A549 (cell line): ENCODE measurements around the gene PRR9.

ENCODE experiments used
- CEBPB ChIP-seq, 2 experiments: fragments of >200 bp in 1 of 2; sonication (Bioruptor Twin) in 1 of 2; formaldehyde crosslinking in 1 of 2; IDR thresholded peaks; 2 replicates each; pipeline ENCODE4 v1.6.1; 2012 to 2016
- CHD2 ChIP-seq: fragments of 150-350 bp; IDR thresholded peaks from 2 replicates; pipeline ENCODE4 v1.6.1; 2014; ENCODE audit warnings: low read length; ENCODE audit not compliant: partially characterized antibody
- CHD4 ChIP-seq: fragments of 200-600 bp; sonication (generic); IDR thresholded peaks from 2 replicates; pipeline ENCODE4 v1.6.1; 2016; ENCODE audit warnings: antibody characterized with exemption, mild to moderate bottlenecking, borderline replicate concordance
- HEYL ChIP-seq: fragments of 250-450 bp; sonication (Bioruptor Pico); IDR thresholded peaks from 2 replicates; pipeline ENCODE4 v1.8.0; 2021; ENCODE audit warnings: mild to moderate bottlenecking, moderate library complexity
- MAFK ChIP-seq: fragments of 450-650 bp; IDR thresholded peaks from 2 replicates; pipeline ENCODE4 v1.6.1; 2014; ENCODE audit not compliant: partially characterized antibody
- POLR2A ChIP-seq: IDR thresholded peaks from 2 replicates; pipeline ENCODE4 v1.6.1; 2012; ENCODE audit warnings: mild to moderate bottlenecking, low read length
- RAD21 ChIP-seq, 2 experiments: fragments of >200 bp in 1 of 2; sonication (Bioruptor Twin) in 1 of 2; formaldehyde crosslinking in 1 of 2; IDR thresholded peaks in 1 of 2; conservative IDR thresholded peaks in 1 of 2; 2 replicates in 1 of 2; 3 replicates in 1 of 2; pipeline ENCODE4 v1.6.1; 2012 to 2018; ENCODE audit warnings: inconsistent platforms in 1 of 2
- RCOR1 ChIP-seq: fragments of 150-350 bp; IDR thresholded peaks from 2 replicates; pipeline ENCODE4 v1.6.1; 2014; ENCODE audit warnings: antibody characterized with exemption, low read length, low read depth
- ZNF302 ChIP-seq: fragments of 250-450 bp; sonication (Bioruptor Pico); IDR thresholded peaks from 2 replicates; pipeline ENCODE4 v1.9.0; 2021; ENCODE audit warnings: inconsistent platforms, mild to moderate bottlenecking, moderate library complexity
- TF ChIP-seq, protein P1 (sequence below): fragments of 200-600 bp; sonication (generic); IDR thresholded peaks from 2 replicates; pipeline ENCODE4 v1.6.1; 2016; ENCODE audit warnings: antibody characterized with exemption, mild to moderate bottlenecking, moderate library complexity
- TF ChIP-seq, protein P2 (sequence below): fragments of >200 bp; sonication (Bioruptor Twin); formaldehyde crosslinking; IDR thresholded peaks from 3 replicates; pipeline ENCODE4 v1.5.1; 2016
- TF ChIP-seq, protein P3 (sequence below): fragments of 150-350 bp; IDR thresholded peaks from 2 replicates; pipeline ENCODE4 v1.6.1; 2014; ENCODE audit warnings: low read depth, mild to moderate bottlenecking, low read length
- TF ChIP-seq, protein P4 (sequence below): fragments of 450-650 bp; IDR thresholded peaks from 2 replicates; pipeline ENCODE4 v1.6.1; 2014; ENCODE audit warnings: antibody characterized with exemption

DNA sequence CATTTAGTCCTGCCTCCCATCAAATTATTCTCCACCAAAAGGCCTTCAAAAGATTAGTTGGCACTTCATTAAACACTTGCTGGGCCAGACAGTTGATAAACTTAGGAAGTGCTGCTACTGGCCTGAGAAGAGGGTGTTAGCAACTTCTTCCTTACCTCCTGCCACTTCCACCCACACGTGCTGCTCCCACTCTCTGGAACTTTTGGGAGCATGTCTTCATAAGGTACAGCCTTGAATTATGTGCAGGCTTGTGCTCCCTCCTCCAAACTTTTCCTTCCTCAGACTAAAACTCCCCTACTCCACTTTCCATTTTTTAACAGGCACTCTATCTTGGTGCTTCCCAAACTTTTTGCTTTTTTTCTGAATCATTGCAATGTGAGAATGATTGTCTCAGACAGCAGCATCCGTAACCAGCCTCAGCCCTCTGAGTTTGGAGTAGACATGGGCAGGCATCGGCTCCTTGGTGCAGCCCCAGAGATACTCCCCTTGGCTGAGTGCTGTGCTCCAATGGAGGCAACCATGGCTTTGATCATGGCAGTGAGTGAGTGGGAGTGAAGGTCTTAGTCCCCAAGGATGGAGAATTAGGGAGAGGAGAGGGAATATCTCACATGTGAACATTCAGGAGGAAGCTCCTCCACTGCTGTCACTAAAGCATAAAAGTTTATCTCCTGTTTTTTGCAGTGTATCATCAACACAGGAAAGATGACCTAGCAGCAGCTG is 22.9 kb upstream of the PRR9 start:
- TF ChIP-seq, protein P1, sequence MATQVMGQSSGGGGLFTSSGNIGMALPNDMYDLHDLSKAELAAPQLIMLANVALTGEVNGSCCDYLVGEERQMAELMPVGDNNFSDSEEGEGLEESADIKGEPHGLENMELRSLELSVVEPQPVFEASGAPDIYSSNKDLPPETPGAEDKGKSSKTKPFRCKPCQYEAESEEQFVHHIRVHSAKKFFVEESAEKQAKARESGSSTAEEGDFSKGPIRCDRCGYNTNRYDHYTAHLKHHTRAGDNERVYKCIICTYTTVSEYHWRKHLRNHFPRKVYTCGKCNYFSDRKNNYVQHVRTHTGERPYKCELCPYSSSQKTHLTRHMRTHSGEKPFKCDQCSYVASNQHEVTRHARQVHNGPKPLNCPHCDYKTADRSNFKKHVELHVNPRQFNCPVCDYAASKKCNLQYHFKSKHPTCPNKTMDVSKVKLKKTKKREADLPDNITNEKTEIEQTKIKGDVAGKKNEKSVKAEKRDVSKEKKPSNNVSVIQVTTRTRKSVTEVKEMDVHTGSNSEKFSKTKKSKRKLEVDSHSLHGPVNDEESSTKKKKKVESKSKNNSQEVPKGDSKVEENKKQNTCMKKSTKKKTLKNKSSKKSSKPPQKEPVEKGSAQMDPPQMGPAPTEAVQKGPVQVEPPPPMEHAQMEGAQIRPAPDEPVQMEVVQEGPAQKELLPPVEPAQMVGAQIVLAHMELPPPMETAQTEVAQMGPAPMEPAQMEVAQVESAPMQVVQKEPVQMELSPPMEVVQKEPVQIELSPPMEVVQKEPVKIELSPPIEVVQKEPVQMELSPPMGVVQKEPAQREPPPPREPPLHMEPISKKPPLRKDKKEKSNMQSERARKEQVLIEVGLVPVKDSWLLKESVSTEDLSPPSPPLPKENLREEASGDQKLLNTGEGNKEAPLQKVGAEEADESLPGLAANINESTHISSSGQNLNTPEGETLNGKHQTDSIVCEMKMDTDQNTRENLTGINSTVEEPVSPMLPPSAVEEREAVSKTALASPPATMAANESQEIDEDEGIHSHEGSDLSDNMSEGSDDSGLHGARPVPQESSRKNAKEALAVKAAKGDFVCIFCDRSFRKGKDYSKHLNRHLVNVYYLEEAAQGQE: no peak
- TF ChIP-seq POLR2A (no peak), CHD2 (no peak), CHD4 (no peak), CEBPB (IDR thresholded peaks at IDR 0.05) (no peak), HEYL (CRISPR knock-in tag) (no peak), RCOR1 (no peak), MAFK (no peak), RAD21 (conservative IDR thresholded peaks at IDR 0.05 in 1 of 2, IDR thresholded peaks at IDR 0.05 in 1 of 2) (no peak), ZNF302 (no peak)
- TF ChIP-seq, protein P2, sequence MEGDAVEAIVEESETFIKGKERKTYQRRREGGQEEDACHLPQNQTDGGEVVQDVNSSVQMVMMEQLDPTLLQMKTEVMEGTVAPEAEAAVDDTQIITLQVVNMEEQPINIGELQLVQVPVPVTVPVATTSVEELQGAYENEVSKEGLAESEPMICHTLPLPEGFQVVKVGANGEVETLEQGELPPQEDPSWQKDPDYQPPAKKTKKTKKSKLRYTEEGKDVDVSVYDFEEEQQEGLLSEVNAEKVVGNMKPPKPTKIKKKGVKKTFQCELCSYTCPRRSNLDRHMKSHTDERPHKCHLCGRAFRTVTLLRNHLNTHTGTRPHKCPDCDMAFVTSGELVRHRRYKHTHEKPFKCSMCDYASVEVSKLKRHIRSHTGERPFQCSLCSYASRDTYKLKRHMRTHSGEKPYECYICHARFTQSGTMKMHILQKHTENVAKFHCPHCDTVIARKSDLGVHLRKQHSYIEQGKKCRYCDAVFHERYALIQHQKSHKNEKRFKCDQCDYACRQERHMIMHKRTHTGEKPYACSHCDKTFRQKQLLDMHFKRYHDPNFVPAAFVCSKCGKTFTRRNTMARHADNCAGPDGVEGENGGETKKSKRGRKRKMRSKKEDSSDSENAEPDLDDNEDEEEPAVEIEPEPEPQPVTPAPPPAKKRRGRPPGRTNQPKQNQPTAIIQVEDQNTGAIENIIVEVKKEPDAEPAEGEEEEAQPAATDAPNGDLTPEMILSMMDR: no peak
- TF ChIP-seq, protein P3, sequence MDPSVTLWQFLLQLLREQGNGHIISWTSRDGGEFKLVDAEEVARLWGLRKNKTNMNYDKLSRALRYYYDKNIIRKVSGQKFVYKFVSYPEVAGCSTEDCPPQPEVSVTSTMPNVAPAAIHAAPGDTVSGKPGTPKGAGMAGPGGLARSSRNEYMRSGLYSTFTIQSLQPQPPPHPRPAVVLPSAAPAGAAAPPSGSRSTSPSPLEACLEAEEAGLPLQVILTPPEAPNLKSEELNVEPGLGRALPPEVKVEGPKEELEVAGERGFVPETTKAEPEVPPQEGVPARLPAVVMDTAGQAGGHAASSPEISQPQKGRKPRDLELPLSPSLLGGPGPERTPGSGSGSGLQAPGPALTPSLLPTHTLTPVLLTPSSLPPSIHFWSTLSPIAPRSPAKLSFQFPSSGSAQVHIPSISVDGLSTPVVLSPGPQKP: no peak
- TF ChIP-seq, protein P4, sequence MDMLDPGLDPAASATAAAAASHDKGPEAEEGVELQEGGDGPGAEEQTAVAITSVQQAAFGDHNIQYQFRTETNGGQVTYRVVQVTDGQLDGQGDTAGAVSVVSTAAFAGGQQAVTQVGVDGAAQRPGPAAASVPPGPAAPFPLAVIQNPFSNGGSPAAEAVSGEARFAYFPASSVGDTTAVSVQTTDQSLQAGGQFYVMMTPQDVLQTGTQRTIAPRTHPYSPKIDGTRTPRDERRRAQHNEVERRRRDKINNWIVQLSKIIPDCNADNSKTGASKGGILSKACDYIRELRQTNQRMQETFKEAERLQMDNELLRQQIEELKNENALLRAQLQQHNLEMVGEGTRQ: no peak
